ENCODE results near the gene PCDHB3. TPM values are rescaled to one million over a fixed set of nuclear protein-coding genes. Genes with fewer than 3 reads are reported as not detected.
"Not testable (repeated sequence)": the region's sequence is repeated elsewhere in the genome, so short reads cannot be mapped to it uniquely, and the experiment has no call there.

The PCDHB3 gene
- 0.52 TPM for total RNA-seq

GRCh38 chr5:141100243-141100805, at the start of gene PCDHB3:
Gene PCDHB3 (plus strand): TSS chr5:141100473. CDS start chr5:141100650, 177 bp downstream.
- no peak for ATAC-seq

GRCh38 chr5:141050622-141051520, 49.4 kb upstream of the PCDHB3 start, which contains the start of gene PCDHB1:
Gene PCDHB1 (plus strand): TSS chr5:141051374. CDS start chr5:141051471, 97 bp downstream.
- ATAC-seq = no peak

- no peak for ATAC-seq
Measured at GRCh38 chr5:141051521-141051866, 48.8 kb upstream of the PCDHB3 start.

DNA sequence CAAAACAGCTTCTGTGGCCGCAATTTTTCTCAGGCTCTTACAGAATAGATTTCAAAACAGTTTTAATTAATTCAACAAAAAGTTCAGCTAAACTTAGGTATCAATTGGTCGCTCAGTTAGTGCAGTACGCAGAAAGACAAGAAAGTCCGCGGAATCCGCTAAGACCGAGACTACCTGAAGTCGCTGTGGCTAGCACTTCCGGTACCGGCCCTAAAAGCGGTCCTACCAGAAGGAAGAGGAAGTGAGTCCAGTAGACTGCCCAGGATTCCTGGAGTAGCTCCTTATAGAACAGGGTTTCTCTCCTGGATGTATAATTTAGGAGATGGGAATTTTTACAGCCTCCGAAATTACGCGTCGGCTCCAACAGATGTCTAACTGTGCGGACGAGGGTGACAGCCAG, 22.4 kb upstream of the PCDHB3 start:
- ATAC-seq = no peak

- ATAC-seq = no peak
Measured at GRCh38 chr5:141082228-141082627, 18.0 kb upstream of the PCDHB3 start.

GRCh38 chr5:141084487-141084989, 15.7 kb upstream of the PCDHB3 start:
- no peak for ATAC-seq

DNA sequence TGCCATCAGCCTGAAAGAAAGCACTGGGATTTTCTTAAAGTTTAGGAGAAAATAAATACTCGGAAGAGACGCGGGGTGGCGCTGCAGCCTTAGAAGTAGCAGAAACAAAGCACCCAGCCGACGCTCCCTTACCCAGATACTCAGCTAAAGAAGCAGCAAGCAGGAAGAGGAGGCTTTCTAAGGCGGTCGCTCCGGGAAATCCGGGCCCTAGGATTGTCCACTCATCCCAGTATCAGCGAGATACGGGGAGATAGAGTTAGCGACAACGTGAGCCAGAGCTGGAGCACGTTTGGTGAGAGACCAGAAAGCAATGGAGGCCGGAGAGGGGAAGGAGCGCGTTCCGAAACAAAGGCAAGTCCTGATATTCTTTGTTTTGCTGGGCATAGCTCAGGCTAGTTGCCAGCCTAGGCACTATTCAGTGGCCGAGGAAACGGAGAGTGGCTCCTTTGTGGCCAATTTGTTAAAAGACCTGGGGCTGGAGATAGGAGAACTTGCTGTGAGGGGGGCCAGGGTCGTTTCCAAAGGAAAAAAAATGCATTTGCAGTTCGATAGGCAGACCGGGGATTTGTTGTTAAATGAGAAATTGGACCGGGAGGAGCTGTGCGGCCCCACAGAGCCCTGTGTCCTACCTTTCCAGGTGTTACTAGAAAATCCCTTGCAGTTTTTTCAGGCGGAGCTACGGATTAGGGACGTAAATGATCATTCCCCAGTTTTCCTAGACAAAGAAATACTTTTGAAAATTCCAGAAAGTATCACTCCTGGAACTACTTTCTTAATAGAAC, 5.6 kb upstream of the PCDHB3 start, which contains the start of gene PCDHB2:
PCDHB2 (plus strand) TSS at position 135 of the 782 bp plus-strand sequence; CDS start at position 311, 176 bp downstream.
- no peak for ATAC-seq

- ATAC-seq = no peak
Measured at GRCh38 chr5:141095263-141095641, 5.0 kb upstream of the PCDHB3 start.

- not testable (repeated sequence) for ATAC-seq
Measured at GRCh38 chr5:141096181-141096580, 4.1 kb upstream of the PCDHB3 start.

DNA sequence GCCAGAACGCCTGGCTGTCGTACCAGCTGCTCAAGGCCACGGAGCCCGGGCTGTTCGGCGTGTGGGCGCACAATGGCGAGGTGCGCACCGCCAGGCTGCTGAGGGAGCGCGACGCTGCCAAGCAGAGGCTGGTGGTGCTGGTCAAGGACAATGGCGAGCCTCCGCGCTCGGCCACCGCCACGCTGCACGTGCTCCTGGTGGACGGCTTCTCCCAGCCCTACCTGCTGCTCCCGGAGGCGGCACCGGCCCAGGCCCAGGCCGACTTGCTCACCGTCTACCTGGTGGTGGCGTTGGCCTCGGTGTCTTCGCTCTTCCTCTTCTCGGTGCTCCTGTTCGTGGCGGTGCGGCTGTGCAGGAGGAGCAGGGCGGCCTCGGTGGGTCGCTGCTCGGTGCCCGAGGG, 3.7 kb upstream of the PCDHB3 start:
- ATAC-seq = not testable (repeated sequence)

DNA sequence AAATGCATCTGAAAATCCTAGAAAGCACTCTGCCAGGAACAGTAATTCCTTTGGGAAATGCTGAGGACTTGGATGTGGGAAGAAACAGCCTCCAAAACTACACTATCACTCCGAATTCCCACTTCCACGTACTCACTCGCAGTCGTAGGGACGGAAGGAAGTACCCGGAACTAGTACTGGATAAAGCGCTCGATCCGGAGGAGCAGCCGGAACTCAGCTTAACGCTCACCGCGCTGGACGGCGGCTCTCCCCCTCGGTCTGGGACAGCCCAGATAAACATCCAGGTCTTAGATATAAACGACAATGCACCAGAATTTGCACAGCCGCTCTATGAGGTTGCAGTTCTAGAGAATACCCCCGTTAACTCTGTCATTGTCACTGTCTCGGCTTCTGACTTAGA, 786 bp downstream of the PCDHB3 start:
- no peak for ATAC-seq

DNA sequence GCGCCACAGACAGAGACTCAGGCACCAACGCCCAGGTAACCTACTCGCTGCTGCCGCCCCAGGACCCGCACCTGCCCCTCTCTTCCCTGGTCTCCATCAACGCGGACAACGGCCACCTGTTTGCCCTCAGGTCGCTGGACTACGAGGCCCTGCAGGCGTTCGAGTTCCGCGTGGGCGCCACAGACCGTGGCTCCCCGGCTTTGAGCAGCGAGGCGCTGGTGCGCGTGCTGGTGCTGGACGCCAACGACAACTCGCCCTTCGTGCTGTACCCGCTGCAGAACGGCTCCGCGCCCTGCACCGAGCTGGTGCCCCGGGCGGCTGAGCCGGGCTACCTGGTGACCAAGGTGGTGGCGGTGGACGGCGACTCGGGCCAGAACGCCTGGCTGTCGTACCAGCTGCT, 1.8 kb downstream of the PCDHB3 start:
- ATAC-seq = not testable (repeated sequence)

DNA sequence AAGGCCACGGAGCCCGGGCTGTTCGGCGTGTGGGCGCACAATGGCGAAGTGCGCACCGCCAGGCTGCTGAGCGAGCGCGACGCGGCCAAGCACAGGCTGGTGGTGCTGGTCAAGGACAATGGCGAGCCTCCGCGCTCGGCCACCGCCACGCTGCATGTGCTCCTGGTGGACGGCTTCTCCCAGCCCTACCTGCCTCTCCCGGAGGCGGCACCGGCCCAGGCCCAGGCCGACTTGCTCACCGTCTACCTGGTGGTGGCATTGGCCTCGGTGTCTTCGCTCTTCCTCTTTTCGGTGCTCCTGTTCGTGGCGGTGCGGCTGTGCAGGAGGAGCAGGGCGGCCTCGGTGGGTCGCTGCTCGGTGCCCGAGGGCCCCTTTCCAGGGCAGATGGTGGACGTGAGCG, 2.2 kb downstream of the PCDHB3 start:
- ATAC-seq = not testable (repeated sequence)

DNA sequence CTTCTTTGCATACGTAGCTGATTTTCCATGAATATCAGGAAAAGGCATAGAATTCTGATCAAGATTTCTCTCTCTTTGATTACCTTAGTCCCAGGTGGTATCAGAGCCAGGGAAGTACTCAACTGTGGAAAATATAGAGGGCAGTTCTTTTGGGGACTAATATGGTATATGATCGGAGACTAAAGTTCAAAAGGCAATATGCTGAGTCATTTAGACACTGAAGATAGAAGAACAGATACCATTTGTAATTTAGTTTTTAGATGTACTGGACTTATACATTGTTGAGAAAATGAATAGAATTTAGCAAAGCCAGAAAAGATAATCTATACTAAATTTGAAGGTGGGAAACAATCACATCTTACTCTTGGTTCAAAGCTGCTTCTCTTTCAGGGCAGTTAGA, 5.1 kb downstream of the PCDHB3 start:
- no peak for ATAC-seq

GRCh38 chr5:141119250-141119649, 19.0 kb downstream of the PCDHB3 start:
- ATAC-seq = no peak

DNA sequence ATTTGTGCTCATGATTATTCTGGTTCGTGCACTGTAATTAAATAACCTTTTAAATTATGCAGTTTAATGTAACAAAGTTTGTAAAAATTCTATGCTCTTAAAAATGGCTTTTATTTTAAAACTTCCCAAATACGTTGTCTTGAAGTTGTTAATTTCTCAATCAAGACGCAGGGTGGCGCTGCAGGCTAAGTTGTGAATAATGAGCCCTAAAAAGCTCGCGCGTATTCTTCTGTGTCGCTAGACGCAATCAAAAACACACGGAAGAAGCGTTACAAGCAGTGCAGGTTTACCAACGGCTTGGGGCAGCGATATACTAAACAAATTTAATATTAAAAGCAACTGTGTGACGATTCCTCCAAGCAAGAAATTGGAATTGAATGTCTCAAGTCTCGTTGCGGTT, 21.3 kb downstream of the PCDHB3 start, which contains the start of gene PCDHB4:
PCDHB4 (plus strand) TSS at position 256 of the 400 bp plus-strand sequence. CDS start 181 bp downstream, outside the sequence.
- no peak for ATAC-seq

DNA sequence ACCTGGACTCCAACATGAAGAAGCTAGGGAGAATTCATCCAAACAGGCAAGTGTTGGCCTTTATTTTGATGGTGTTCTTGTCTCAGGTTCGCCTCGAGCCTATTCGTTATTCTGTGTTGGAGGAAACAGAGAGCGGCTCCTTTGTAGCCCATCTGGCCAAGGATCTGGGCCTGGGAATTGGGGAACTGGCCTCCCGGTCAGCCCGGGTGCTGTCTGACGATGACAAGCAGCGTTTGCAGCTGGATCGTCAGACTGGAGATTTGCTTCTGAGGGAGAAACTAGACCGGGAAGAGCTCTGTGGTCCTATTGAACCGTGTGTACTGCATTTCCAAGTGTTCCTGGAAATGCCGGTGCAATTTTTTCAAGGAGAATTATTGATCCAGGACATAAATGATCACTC, 21.7 kb downstream of the PCDHB3 start:
- no peak for ATAC-seq

DNA sequence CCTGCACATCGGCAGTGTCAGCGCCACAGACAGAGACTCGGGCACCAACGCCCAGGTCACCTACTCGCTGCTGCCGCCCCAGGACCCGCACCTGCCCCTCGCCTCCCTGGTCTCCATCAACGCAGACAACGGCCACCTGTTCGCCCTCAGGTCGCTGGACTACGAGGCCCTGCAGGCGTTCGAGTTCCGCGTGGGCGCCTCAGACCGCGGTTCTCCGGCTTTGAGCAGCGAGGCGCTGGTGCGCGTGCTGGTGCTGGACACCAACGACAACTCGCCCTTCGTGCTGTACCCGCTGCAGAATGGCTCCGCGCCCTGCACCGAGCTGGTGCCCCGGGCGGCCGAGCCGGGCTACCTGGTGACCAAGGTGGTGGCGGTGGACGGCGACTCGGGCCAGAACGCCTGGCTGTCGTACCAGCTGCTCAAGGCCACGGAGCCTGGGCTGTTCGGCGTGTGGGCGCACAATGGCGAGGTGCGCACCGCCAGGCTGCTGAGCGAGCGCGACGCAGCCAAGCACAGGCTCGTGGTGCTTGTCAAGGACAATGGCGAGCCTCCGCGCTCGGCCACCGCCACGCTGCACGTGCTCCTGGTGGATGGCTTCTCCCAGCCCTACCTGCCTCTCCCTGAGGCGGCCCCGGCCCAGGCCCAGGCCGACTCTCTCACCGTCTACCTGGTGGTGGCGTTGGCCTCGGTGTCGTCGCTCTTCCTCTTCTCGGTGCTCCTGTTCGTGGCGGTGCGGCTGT, 23.3 kb downstream of the PCDHB3 start:
- ATAC-seq = not testable (repeated sequence)

DNA sequence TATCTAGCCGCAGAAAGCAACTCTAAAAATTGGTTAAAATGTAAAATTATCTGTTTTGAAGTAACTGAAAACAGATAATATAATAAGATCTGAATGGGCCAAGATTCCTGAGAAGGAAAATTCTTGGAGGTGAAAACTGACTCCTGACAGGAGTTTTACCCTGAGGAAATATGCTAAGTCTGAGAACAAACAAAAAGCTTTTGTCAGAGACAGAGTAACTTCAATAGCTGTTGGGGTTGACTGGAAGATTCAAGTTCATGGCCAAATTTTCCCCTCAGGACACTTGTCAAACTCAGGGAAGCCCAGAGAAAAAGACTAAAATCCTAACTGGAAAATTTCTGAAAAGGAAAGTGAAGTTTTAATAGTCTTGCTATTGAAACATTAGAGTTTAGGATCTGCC, 27.0 kb downstream of the PCDHB3 start:
- ATAC-seq = no peak

GRCh38 chr5:141135030-141135717, 34.9 kb downstream of the PCDHB3 start, which contains the start of gene PCDHB5:
Gene PCDHB5 (plus strand): TSS chr5:141135206. CDS start chr5:141135435, 229 bp downstream.
- ATAC-seq = no peak

DNA sequence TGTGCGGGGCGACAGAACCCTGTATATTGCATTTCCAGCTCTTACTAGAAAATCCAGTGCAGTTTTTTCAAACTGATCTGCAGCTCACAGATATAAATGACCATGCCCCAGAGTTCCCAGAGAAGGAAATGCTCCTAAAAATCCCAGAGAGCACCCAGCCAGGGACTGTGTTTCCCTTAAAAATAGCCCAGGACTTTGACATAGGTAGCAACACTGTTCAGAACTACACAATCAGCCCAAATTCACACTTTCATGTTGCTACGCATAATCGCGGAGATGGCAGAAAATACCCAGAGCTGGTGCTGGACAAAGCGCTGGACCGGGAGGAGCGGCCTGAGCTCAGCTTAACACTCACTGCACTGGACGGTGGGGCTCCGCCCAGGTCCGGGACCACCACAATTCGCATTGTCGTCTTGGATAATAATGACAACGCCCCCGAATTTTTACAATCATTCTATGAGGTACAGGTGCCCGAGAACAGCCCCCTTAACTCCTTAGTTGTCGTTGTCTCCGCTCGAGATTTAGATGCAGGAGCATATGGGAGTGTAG, 35.5 kb downstream of the PCDHB3 start:
- no peak for ATAC-seq

Data from esophagus mucosa (tissue), 1 donor.